HL-60 (cell line): Measurements from ENCODE around the gene VSTM2L.

Experiments
- CTCF ChIP-seq: IDR thresholded peaks from one replicate; pipeline ENCODE4 v1.5.1; 2011; ENCODE audit warnings: low read length, control low read depth, inconsistent platforms; ENCODE audit not compliant: insufficient read depth
- REST ChIP-seq: IDR thresholded peaks from 2 replicates; pipeline ENCODE4 v1.6.1; 2012; ENCODE audit warnings: low read depth; ENCODE audit not compliant: insufficient replicate concordance

GRCh38 chr20:37980383-37980782, 77.5 kb downstream of the VSTM2L start:
- TF ChIP-seq CTCF: no peak
- no peak for TF ChIP-seq REST
